H9 (cell line): ENCODE results near the gene MINPP1. TPM values are rescaled to one million over a fixed set of nuclear protein-coding genes. Genes with fewer than 3 reads are reported as not detected.

ENCODE experiments used
- DNase-seq: peaks from one replicate; pipeline ENCODE4 v3.0.0-alpha.2; 2017
- H2AFZ ChIP-seq: one replicate; pipeline ENCODE4 v1.6.1; 2013; ENCODE audit warnings: mild to moderate bottlenecking, low read length, control low read depth, moderate library complexity
- H2AK5ac ChIP-seq: 2 replicates; pipeline ENCODE4 v1.6.1; 2013; ENCODE audit warnings: low read length, control low read depth, mixed read lengths; ENCODE audit not compliant: insufficient read length
- H2BK120ac ChIP-seq: one replicate; pipeline ENCODE4 v1.6.1; 2013; ENCODE audit warnings: low read depth, mild to moderate bottlenecking, low read length, control low read depth, inconsistent platforms; ENCODE audit not compliant: poor library complexity, severe bottlenecking
- H2BK12ac ChIP-seq: 2 replicates; pipeline ENCODE4 v1.6.1; 2013; ENCODE audit warnings: low read length, control low read depth, mixed read lengths, low read depth; ENCODE audit not compliant: insufficient read length
- H2BK15ac ChIP-seq: 2 replicates; pipeline ENCODE4 v1.6.1; 2013; ENCODE audit warnings: low read depth, low read length, control low read depth
- H2BK20ac ChIP-seq: one replicate; pipeline ENCODE4 v1.6.1; 2013; ENCODE audit warnings: low read depth, mild to moderate bottlenecking, low read length, control low read depth, inconsistent platforms; ENCODE audit not compliant: poor library complexity, severe bottlenecking
- H2BK5ac ChIP-seq: 2 replicates; pipeline ENCODE4 v1.6.1; 2013; ENCODE audit warnings: low read length, control low read depth, mixed read lengths; ENCODE audit not compliant: insufficient read length
- H3K14ac ChIP-seq: 2 replicates; pipeline ENCODE4 v1.6.1; 2013; ENCODE audit warnings: low read length, control low read depth; ENCODE audit not compliant: insufficient read depth
- H3K18ac ChIP-seq: 2 replicates; pipeline ENCODE4 v1.6.1; 2013; ENCODE audit warnings: low read depth, mild to moderate bottlenecking, mixed read lengths, low read length, control low read depth; ENCODE audit not compliant: insufficient read length
- H3K23ac ChIP-seq: 2 replicates; pipeline ENCODE4 v1.6.1; 2013; ENCODE audit warnings: low read length, control low read depth, mixed read lengths, low read depth; ENCODE audit not compliant: insufficient read length
- H3K23me2 ChIP-seq: 2 replicates; pipeline ENCODE4 v1.6.1; 2013; ENCODE audit warnings: low read depth, mild to moderate bottlenecking, mixed read lengths, low read length, control low read depth; ENCODE audit not compliant: insufficient read length, poor library complexity, severe bottlenecking
- H3K27ac ChIP-seq: 2 replicates; pipeline ENCODE4 v1.5.1; 2013; ENCODE audit warnings: low read length, control low read depth, mixed read lengths, low read depth; ENCODE audit not compliant: insufficient read length
- H3K27me3 ChIP-seq: 2 replicates; pipeline ENCODE4 v1.6.1; 2013; ENCODE audit warnings: low read length, control low read depth, inconsistent platforms; ENCODE audit not compliant: insufficient read depth
- H3K4ac ChIP-seq: 2 replicates; pipeline ENCODE4 v1.6.1; 2013; ENCODE audit warnings: low read depth, mild to moderate bottlenecking, control low read depth, inconsistent platforms, low read length, moderate library complexity
- H3K4me1 ChIP-seq: 2 replicates; pipeline ENCODE4 v1.6.1; 2013; ENCODE audit warnings: low read length, control low read depth, inconsistent platforms; ENCODE audit not compliant: insufficient read depth
- H3K4me2 ChIP-seq: 2 replicates; pipeline ENCODE4 v1.6.1; 2013; ENCODE audit warnings: low read length, control low read depth, mixed read lengths; ENCODE audit not compliant: insufficient read length, insufficient read depth
- H3K56ac ChIP-seq: 2 replicates; pipeline ENCODE4 v1.6.1; 2013; ENCODE audit warnings: low read depth, mild to moderate bottlenecking, mixed read lengths, low read length, control low read depth; ENCODE audit not compliant: insufficient read length
- H3K79me1 ChIP-seq: 2 replicates; pipeline ENCODE4 v1.6.1; 2013; ENCODE audit warnings: low read depth, mild to moderate bottlenecking, moderate library complexity, low read length, control low read depth, inconsistent platforms; ENCODE audit not compliant: insufficient read depth, poor library complexity, severe bottlenecking
- H3K79me2 ChIP-seq: 2 replicates; pipeline ENCODE4 v1.6.1; 2013; ENCODE audit warnings: low read length, control low read depth, inconsistent platforms; ENCODE audit not compliant: insufficient read depth
- H3K9ac ChIP-seq: 2 replicates; pipeline ENCODE4 v1.6.1; 2013; ENCODE audit warnings: low read length, control low read depth, mixed read lengths; ENCODE audit not compliant: insufficient read length; ENCODE audit errors: extremely low read depth
- H3K9me3 ChIP-seq: one replicate; pipeline ENCODE4 v1.6.1; 2013; ENCODE audit warnings: low read depth, low read length, inconsistent platforms; ENCODE audit not compliant: control insufficient read depth
- H3T11ph ChIP-seq: one replicate; pipeline ENCODE4 v1.6.1; 2013; ENCODE audit warnings: mild to moderate bottlenecking, low read length, control low read depth, inconsistent platforms
- H4K20me1 ChIP-seq: one replicate; pipeline ENCODE4 v1.6.1; 2013; ENCODE audit not compliant: control insufficient read depth, insufficient read length, insufficient read depth
- H4K5ac ChIP-seq: 2 replicates; pipeline ENCODE4 v1.6.1; 2013; ENCODE audit warnings: low read depth, mild to moderate bottlenecking, mixed read lengths, low read length, control low read depth; ENCODE audit not compliant: insufficient read length
- H4K8ac ChIP-seq: replicated peaks from 2 replicates; pipeline ENCODE4 v1.6.1; 2013; ENCODE audit warnings: low read length, control low read depth, mixed read lengths, low read depth; ENCODE audit not compliant: insufficient read length
- H4K91ac ChIP-seq: 2 replicates; pipeline ENCODE4 v1.6.1; 2013; ENCODE audit warnings: low read depth, mild to moderate bottlenecking, moderate library complexity, mixed read lengths, low read length, control low read depth; ENCODE audit not compliant: insufficient read length
- H3K27ac Mint-ChIP-seq, 3 experiments: 2 replicates in 2 of 3; 3 replicates in 1 of 3; pipeline ENCODE4 v1.8.0; 2020 to 2021; ENCODE audit warnings: mixed read lengths in 3 of 3, mild to moderate bottlenecking in 1 of 3, moderate library complexity in 1 of 3
- H3K27me3 Mint-ChIP-seq: 2 replicates; pipeline ENCODE4 v1.8.0; 2021; ENCODE audit warnings: low read depth, mild to moderate bottlenecking, moderate library complexity, mixed read lengths
- H3K36me3 Mint-ChIP-seq, 3 experiments: 2 replicates in 2 of 3; 3 replicates in 1 of 3; pipeline ENCODE4 v1.8.0; 2020 to 2021; ENCODE audit warnings: low read depth in 3 of 3, mixed read lengths in 3 of 3; ENCODE audit not compliant: insufficient read depth in 1 of 3
- H3K4me1 Mint-ChIP-seq, 2 experiments: 2 replicates each; pipeline ENCODE4 v1.8.0; 2020; ENCODE audit warnings: mixed read lengths in 2 of 2
- H3K4me3 Mint-ChIP-seq, 2 experiments: 2 replicates in 1 of 2; 3 replicates in 1 of 2; pipeline ENCODE4 v1.8.0; 2020 to 2021; ENCODE audit warnings: mild to moderate bottlenecking in 2 of 2, mixed read lengths in 2 of 2, moderate library complexity in 1 of 2
- H3K9me3 Mint-ChIP-seq, 2 experiments: 2 replicates in 1 of 2; 3 replicates in 1 of 2; pipeline ENCODE4 v1.8.0; 2020; ENCODE audit warnings: mild to moderate bottlenecking in 2 of 2, mixed read lengths in 2 of 2, moderate library complexity in 1 of 2
- WGBS: extraction: QIAGEN DNeasy Blood & Tissue Kit; methylation state at CpG from one replicate; pipeline ENCODE4 v1.1.7; 2013; ENCODE audit warnings: missing lambda C conversion rate, low lambda C conversion rate, mixed read lengths; ENCODE audit not compliant: insufficient read length; ENCODE audit errors: extremely low coverage; 5-methylcytosine and 5-hydroxymethylcytosine counted together
- total RNA-seq: library from RNA; stranded (reverse); gene quantifications from 2 replicates; pipeline ENCODE4 v1.2.1, GENCODE V29; 2021
- TF ChIP-seq, protein P1 (sequence below): fragments of 200-600 bp; sonication (generic); conservative IDR thresholded peaks from 3 replicates; pipeline ENCODE4 v1.8.0; 2021; ENCODE audit warnings: antibody characterized with exemption, mild to moderate bottlenecking

Gene MINPP1
- total RNA-seq, 1 experiment from 2014 or later, result 30.3 TPM

- no peaks in the 10 kb centered on the region for H3K79me1 ChIP-seq
- H2AK5ac ChIP-seq, result no peak overlapping the region
- H3K79me2 ChIP-seq, result no peaks in the 10 kb centered on the region
- no peak overlapping the region for H3K9ac ChIP-seq
- H3K9me3 ChIP-seq, result no peaks in the 10 kb centered on the region
- no peak overlapping the region for H3K23ac ChIP-seq
- peaks cover 7% of the 10 kb centered on the region; the same call in 1 of the 2 replicates for H3K4me1 ChIP-seq
- Mint-ChIP-seq H3K27ac (peak overlapping the region; percentile 50 to 92 (median 81)), H3K4me3 (no peak overlapping the region), H3K27me3 (no peaks in the 10 kb centered on the region), H3K4me1 (peaks cover 28 to 31% of the 10 kb centered on the region in 2 experiments), H3K9me3 (peaks cover 0 to 2% of the 10 kb centered on the region in 2 experiments; a peak in 2 of 5 replicates), H3K36me3 (peaks cover 18 to 28% (median 26%) of the 10 kb centered on the region in 3 experiments; a peak in 6 of 7 replicates)
- no peaks in the 10 kb centered on the region for H3K27me3 ChIP-seq
- no peaks in the 10 kb centered on the region for H4K20me1 ChIP-seq
- H3K23me2 ChIP-seq, result no peaks in the 10 kb centered on the region
- no peak overlapping the region for H4K8ac ChIP-seq
- H4K5ac ChIP-seq, result no peak overlapping the region
- H2BK120ac ChIP-seq, result no peak overlapping the region
- H3K27ac ChIP-seq, result no peak overlapping the region
- H2BK20ac ChIP-seq, result no peak overlapping the region
- H2BK15ac ChIP-seq, result no peak overlapping the region
- no peak overlapping the region for H3K18ac ChIP-seq
- no peak overlapping the region for H2BK12ac ChIP-seq
- H3T11ph ChIP-seq, result no peak overlapping the region
- no peak overlapping the region for H2BK5ac ChIP-seq
- WGBS, result no CpG with 5 or more reads among the region's 2 CpGs
- no peak overlapping the region for H3K4ac ChIP-seq
- H3K4me2 ChIP-seq, result no peak overlapping the region
- TF ChIP-seq, protein P1, sequence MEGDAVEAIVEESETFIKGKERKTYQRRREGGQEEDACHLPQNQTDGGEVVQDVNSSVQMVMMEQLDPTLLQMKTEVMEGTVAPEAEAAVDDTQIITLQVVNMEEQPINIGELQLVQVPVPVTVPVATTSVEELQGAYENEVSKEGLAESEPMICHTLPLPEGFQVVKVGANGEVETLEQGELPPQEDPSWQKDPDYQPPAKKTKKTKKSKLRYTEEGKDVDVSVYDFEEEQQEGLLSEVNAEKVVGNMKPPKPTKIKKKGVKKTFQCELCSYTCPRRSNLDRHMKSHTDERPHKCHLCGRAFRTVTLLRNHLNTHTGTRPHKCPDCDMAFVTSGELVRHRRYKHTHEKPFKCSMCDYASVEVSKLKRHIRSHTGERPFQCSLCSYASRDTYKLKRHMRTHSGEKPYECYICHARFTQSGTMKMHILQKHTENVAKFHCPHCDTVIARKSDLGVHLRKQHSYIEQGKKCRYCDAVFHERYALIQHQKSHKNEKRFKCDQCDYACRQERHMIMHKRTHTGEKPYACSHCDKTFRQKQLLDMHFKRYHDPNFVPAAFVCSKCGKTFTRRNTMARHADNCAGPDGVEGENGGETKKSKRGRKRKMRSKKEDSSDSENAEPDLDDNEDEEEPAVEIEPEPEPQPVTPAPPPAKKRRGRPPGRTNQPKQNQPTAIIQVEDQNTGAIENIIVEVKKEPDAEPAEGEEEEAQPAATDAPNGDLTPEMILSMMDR, result no peak
- H2AFZ ChIP-seq, result no peak overlapping the region
- no peak for DNase-seq
- H4K91ac ChIP-seq, result no peak overlapping the region
- no peak overlapping the region for H3K56ac ChIP-seq
- no peak overlapping the region for H3K14ac ChIP-seq
These were observed 46.0 kb downstream of the MINPP1 start for GRCh38 chr10:87550741-87551140.
